T-helper 17 cell (primary cell): Measurements from ENCODE around the gene TUBB2A. TPM values are rescaled to one million over a fixed set of nuclear protein-coding genes. Genes with fewer than 3 reads are reported as not detected.
A peak's percentile ranks its signal among the peaks of the same experiment; 100 is the strongest.
"Not testable (repeated sequence)": the region's sequence is repeated elsewhere in the genome, so short reads cannot be mapped to it uniquely, and the experiment has no call there.

Experiments used
- ATAC-seq: fragments of 150-1000 bp; cut with Tn5 transposase; 2 replicates; pipeline ENCODE4 v1.10.0; 2021; ENCODE audit warnings: mild to moderate bottlenecking, moderate library complexity
- DNase-seq, 3 donors: peaks; one replicate each; pipeline versions ENCODE4 v3.0.0 to v3.0.0-alpha.2; 2020 to 2021
- H3K9me3 ChIP-seq: one replicate; pipeline ENCODE4 v1.7.0; 2013; ENCODE audit warnings: low read length, mild to moderate bottlenecking; ENCODE audit not compliant: control insufficient read depth, poor library complexity, severe bottlenecking
- H3K27ac Mint-ChIP-seq: one replicate; pipeline ENCODE4 v1.8.0; 2022; ENCODE audit warnings: mild to moderate bottlenecking, moderate library complexity, mixed read lengths
- H3K27me3 Mint-ChIP-seq: one replicate; pipeline ENCODE4 v1.8.0; 2022; ENCODE audit warnings: mixed read lengths
- H3K36me3 Mint-ChIP-seq: one replicate; pipeline ENCODE4 v1.8.0; 2022; ENCODE audit warnings: low read depth, mixed read lengths
- H3K4me1 Mint-ChIP-seq: one replicate; pipeline ENCODE4 v1.8.0; 2022; ENCODE audit warnings: mild to moderate bottlenecking, mixed read lengths
- H3K4me3 Mint-ChIP-seq: one replicate; pipeline ENCODE4 v1.8.0; 2022; ENCODE audit warnings: mild to moderate bottlenecking, moderate library complexity, mixed read lengths
- total RNA-seq, 4 donors: library from RNA in 2 of 4; stranded (reverse) in 2 of 4; gene quantifications; one replicate each; pipeline ENCODE4 v1.2.3 and lab custom pipeline; 2022 to 2026

The TUBB2A gene
- total RNA-seq: 10 to 100 TPM; 51.6 to 74.8 TPM
- 9.4 to 89.7 reads per million in 2 donors for total RNA-seq (lab: John Stamatoyannopoulos, UW)

DNA sequence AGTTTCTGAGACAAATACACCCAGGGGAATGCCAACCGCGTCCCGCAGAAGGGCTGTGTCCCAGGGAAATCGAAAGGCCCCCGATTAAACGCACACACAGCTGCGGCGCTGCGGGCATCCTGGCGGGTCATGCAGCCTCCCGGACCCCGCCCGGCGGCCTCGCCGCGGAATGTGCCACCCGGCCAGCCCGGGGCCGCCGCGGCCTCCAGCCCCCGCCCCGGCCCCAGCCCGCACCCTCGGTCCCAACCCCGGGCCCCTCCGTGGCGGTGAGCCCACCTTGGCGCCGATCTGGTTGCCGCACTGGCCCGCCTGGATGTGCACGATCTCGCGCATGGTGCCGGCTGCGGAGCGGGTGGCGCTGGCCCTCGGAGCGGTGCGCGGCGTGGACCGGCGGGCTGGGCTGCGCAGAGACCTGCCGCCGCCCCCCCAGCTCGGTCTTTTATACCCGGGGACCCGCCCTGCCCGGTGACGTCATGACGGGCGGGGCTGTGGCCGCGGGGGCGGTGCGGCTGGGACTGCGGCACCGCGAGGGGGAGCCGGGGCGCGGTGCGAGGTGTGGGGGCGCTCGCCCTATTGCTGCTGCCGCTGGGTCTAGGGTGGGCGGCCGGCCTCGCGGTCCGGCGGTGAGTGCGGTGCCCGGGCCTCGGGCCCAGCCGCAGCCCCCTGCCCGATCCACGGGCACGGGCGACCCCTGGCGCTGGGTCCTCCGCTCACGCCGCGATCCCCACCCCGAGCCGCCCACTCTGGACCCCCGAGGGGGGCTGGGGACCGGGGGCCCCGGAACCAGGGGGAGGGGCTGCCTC lies at the start of gene TUBB2A:
Gene TUBB2A (minus strand): TSS at position 414 of the 803 bp plus-strand sequence. CDS start 81 bp downstream, at position 333.
- peak; percentile 77 for ATAC-seq
- DNase-seq: peak; percentile 87 to 92 (median 88)
- no peaks in the 10 kb centered on the region for H3K9me3 ChIP-seq
- Mint-ChIP-seq H3K36me3 (no peaks in the 10 kb centered on the region), H3K27me3 (no peaks in the 10 kb centered on the region), H3K27ac (peak within 1 kb of the TSS; percentile 93), H3K4me3 (peak within 1 kb of the TSS; percentile 89), H3K4me1 (peaks cover 25% of the 10 kb centered on the region)

DNA sequence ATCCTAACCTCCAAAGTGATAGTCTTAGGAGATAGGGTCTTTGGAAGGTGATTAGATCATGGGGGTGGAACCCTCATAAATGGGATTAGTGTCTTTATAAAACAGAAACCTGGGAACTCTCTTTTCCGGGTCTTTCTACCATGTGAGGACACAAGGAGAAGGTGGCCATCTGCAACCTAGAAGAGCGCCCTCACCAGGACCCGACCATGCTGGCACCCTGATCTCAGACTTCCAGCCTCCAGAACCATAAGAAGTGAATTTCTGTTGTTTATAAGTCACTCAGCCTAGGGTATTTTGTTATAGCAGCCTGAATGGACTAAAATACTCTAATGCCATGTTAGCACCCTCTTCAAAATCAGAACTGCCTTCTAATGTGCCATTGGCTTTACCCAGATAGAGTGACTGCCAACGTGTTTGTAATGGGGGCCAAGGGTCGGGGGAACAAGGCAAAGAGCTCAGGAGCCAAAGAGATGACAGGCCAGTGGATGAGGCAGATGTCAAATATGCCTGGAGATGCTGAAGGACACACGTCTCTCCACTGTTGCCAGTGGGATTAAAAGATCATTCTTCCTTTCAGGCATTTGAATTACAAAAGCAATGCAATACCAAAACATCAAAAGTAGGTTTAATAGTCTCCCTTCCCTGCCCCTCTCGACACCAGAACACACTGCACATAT lies 49.1 kb upstream of the TUBB2A start:
- no peak overlapping the region for H3K4me3 Mint-ChIP-seq
- H3K36me3 Mint-ChIP-seq: peaks cover 2% of the 10 kb centered on the region
- DNase-seq: no peak
- no peak overlapping the region for H3K27ac Mint-ChIP-seq
- no peaks in the 10 kb centered on the region for H3K9me3 ChIP-seq
- peaks cover 22% of the 10 kb centered on the region for H3K27me3 Mint-ChIP-seq
- peaks cover 10% of the 10 kb centered on the region for H3K4me1 Mint-ChIP-seq
- no peak for ATAC-seq

DNA sequence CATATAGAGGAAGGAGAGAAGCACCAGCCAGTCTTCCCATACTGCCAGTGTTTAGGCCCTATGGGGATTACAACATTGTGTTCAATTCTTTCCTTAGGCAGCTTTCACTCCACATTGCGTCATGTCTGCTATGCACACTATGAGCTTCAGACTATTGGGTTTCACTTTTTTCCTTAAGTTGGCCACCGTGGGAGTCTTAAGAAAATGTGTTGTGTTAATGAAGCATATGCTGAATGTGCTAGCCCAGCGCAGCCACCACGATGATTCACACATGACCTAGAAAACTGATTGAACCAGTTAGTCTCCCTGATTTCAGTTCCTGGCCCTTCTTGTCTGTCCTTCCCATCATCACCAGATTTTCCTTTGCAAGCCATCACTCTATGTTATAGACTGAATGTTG lies 48.6 kb upstream of the TUBB2A start:
- Mint-ChIP-seq H3K27me3 (peaks cover 22% of the 10 kb centered on the region), H3K27ac (no peak overlapping the region), H3K4me1 (peaks cover 10% of the 10 kb centered on the region), H3K36me3 (peaks cover 2% of the 10 kb centered on the region), H3K4me3 (no peak overlapping the region)
- DNase-seq (no peak), ATAC-seq (no peak)
- no peaks in the 10 kb centered on the region for H3K9me3 ChIP-seq

DNA sequence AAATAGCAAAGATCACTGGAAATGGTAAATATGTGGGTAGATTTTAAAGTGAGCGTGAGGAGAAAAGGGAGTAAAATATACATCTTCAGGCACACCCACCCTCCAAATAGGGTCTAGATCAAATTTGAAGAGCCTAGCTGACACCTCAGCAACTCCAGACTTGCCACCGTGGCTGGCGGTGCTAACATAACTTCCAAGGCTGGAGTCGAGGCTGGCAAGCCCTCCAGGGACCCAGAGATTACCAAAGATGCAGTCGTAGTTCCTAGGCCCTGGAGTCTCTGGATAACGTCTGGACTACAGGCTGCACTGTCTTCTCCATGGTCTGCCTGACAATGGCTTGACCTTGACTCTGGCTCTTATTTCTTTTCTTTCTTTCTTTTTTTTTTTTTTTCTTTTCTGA lies 47.6 kb upstream of the TUBB2A start:
- peaks cover 22% of the 10 kb centered on the region for H3K27me3 Mint-ChIP-seq
- H3K27ac Mint-ChIP-seq: no peak overlapping the region
- ATAC-seq: no peak

DNA sequence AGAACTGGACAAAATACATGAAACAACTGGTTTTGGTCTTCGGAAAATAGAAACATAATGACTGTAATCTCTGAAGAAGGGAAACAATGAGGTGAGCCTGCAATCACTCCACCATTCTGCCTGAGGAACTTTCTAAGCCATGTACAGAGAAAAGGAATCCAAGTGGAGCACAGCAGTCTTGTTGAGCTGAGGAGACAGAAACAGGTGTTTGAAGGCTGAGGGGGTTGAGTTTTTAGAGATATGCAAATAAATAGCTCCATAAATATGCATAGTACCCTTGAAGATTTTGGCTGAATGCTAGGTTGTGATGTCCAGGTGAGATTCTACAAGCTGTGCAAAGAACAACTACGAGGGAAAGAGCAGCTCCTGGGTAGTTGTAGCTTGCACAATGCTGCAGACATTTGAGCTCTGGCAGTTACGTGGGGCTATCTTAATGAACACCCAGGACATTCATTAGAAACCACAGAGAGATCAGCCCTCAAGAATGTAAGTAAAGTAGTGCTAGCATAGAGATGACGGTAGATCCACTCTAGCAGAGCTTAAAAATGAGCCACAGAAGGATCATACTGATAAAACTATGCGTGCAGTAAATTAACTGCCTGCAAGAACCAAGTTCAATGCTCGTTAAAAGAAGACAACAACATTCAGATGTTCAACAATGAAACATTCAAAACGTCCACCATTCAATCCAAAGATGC lies 45.8 kb upstream of the TUBB2A start:
- H3K27ac Mint-ChIP-seq: no peak overlapping the region
- ATAC-seq (no peak), DNase-seq (no peak)
- peaks cover 26% of the 10 kb centered on the region for H3K27me3 Mint-ChIP-seq
- no peak overlapping the region for H3K4me3 Mint-ChIP-seq
- no peaks in the 10 kb centered on the region for H3K9me3 ChIP-seq
- H3K4me1 Mint-ChIP-seq: no peaks in the 10 kb centered on the region
- peaks cover 2% of the 10 kb centered on the region for H3K36me3 Mint-ChIP-seq

More for the DNA sequence above, 47.6 kb upstream of the TUBB2A start:
- peaks cover 2% of the 10 kb centered on the region for H3K36me3 Mint-ChIP-seq
- no peak overlapping the region for H3K4me3 Mint-ChIP-seq
- DNase-seq: no peak
- H3K9me3 ChIP-seq: no peaks in the 10 kb centered on the region
- H3K4me1 Mint-ChIP-seq: peaks cover 10% of the 10 kb centered on the region

DNA sequence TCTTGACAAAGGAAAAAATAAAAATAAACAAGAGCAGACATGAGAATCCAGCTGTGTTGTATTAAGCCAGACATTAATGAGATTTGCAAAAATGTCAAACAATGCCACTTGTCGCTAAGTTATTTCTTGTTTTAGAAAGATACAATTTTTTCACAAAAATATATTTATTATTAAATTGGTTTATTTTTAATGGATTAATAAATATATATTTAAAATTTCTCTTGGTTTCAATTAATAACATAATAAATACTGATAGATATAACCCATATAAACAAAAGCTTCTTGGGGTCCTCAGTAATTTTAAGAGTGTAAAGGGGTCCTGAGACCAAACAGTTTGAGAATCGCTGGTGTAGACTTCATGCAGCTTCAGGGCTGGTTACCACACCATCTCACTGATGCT lies 44.0 kb upstream of the TUBB2A start:
- no peaks in the 10 kb centered on the region for H3K9me3 ChIP-seq
- Mint-ChIP-seq H3K4me3 (no peak overlapping the region), H3K36me3 (peaks cover 2% of the 10 kb centered on the region), H3K27ac (no peak overlapping the region), H3K27me3 (peaks cover 23% of the 10 kb centered on the region), H3K4me1 (no peaks in the 10 kb centered on the region)
- no peak for DNase-seq
- ATAC-seq: no peak

DNA sequence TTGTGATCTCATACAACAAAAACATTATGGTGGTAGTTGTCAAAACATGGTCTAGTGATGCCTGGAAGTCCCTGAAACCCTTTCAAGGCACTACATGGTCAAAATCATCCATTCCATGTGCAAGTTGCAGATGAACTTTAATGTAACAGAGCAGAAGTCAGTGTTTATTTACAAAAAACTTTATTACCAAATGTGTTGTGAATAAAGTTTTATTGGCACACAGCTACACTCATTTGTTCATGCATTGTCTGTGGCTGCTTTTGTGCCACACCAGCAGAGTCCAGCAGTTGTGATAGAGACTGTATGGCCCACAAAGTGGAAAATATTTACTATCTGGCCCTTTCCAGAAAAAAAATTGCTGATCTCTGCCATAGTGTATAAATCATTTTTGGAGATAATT lies 43.3 kb upstream of the TUBB2A start:
- H3K36me3 Mint-ChIP-seq: peaks cover 2% of the 10 kb centered on the region
- DNase-seq (no peak), ATAC-seq (no peak)
- no peaks in the 10 kb centered on the region for H3K4me1 Mint-ChIP-seq
- no peak overlapping the region for H3K4me3 Mint-ChIP-seq
- no peaks in the 10 kb centered on the region for H3K9me3 ChIP-seq
- no peak overlapping the region for H3K27ac Mint-ChIP-seq
- peaks cover 16% of the 10 kb centered on the region for H3K27me3 Mint-ChIP-seq

DNA sequence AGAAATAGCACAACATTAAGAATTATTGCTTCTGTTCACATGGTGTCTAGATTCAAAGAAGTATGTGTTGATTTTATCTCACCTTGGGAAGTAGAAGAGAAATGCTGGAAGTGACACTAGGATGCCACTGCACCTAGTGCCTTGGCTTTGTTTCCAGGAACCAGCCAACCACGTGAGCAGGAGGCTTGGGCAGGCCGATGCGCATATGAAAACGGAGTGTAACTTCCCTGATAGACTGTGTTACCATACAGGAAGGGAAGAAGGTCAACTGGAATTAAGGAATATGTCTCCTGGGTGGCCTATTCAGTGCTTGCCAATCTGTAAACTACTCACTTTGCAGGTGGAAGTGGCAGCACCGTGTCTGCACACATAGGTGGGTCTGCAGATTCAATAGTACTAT lies 42.0 kb upstream of the TUBB2A start:
- DNase-seq (no peak), ATAC-seq (no peak)
- H3K9me3 ChIP-seq: no peaks in the 10 kb centered on the region
- Mint-ChIP-seq H3K4me1 (no peaks in the 10 kb centered on the region), H3K27ac (no peak overlapping the region), H3K27me3 (peaks cover 16% of the 10 kb centered on the region), H3K36me3 (peaks cover 2% of the 10 kb centered on the region), H3K4me3 (no peak overlapping the region)

DNA sequence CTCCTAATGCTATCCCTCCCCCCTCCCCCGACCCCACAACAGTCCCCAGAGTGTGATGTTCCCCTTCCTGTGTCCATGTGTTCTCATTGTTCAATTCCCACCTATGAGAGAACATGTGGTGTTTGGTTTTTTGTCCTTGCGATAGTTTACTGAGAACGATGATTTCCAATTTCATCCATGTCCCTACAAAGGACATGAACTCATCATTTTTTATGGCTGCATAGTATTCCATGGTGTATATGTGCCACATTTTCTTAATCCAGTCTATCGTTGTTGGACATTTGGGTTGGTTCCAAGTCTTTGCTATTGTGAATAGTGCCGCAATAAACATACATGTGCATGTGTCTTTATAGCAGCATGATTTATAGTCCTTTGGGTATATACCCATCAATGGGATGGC lies 40.4 kb upstream of the TUBB2A start:
- H3K27ac Mint-ChIP-seq, H3K4me1 Mint-ChIP-seq, DNase-seq, H3K36me3 Mint-ChIP-seq, H3K9me3 ChIP-seq, ATAC-seq, H3K4me3 Mint-ChIP-seq, H3K27me3 Mint-ChIP-seq: not testable (repeated sequence)

DNA sequence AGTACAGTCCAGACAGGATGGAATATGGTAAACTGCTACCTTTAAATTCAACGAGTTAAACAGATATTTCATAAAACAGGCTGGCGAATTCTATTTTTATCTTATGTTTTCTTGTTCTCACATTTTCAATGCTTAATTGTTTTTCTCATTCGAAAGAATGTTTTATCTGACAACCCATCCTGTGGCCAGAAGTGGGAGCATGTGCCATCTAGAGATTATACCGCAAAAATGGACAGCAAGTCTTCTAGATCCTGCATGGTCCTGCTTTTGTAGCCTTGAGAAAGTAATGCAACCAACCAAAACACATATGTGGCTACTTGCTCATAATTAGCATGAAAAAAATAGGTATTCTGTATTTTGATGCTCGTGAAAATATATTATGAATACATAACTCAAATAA lies 39.4 kb upstream of the TUBB2A start:
- ATAC-seq: no peak
- DNase-seq: no peak
- Mint-ChIP-seq H3K4me1 (peaks cover 2% of the 10 kb centered on the region), H3K4me3 (no peak overlapping the region), H3K27ac (no peak overlapping the region), H3K36me3 (peaks cover 2% of the 10 kb centered on the region), H3K27me3 (peaks cover 4% of the 10 kb centered on the region)
- H3K9me3 ChIP-seq: no peaks in the 10 kb centered on the region

DNA sequence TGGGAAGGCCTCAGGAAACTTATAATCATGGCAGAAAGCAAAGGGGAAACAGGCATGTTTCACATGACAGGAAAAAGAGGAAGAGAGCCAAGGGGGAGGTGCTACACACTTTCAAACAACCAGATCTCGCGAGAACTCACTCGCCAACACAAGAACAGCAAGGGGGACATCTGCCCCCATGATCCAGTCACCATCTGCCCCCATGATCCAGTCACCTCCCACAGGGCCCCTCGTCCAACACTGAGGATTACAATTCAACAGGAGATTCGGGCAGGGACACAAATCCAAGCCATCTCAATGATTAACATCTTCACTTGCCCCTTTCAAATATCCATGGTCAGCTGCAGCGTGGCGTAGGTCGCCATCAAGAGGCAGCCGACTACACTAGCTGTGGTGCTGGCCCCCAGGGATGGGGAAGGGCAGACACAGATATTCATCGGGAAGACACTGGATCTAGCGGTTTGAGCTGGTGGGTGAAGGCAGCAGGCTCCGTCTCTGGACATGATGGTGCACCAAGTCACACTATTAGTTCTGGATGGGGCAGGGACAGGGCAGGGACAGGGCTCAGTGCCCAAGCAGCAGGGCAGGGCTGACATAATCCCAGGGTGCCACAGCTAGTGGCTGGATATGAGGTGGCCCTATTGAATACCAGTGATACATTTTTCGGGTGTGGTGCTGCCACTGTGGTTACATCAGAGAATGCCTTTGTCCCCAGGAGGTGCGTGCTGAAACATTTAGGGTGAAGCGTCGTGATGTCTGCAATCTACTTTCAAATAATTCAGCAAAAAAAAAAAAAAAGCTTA lies 38.6 kb upstream of the TUBB2A start:
- peaks cover 2% of the 10 kb centered on the region for H3K4me1 Mint-ChIP-seq
- no peak overlapping the region for H3K27ac Mint-ChIP-seq
- ATAC-seq: no peak
- no peak overlapping the region for H3K4me3 Mint-ChIP-seq
- no peak for DNase-seq
- no peaks in the 10 kb centered on the region for H3K9me3 ChIP-seq
- H3K36me3 Mint-ChIP-seq: peaks cover 2% of the 10 kb centered on the region
- peaks cover 4% of the 10 kb centered on the region for H3K27me3 Mint-ChIP-seq

DNA sequence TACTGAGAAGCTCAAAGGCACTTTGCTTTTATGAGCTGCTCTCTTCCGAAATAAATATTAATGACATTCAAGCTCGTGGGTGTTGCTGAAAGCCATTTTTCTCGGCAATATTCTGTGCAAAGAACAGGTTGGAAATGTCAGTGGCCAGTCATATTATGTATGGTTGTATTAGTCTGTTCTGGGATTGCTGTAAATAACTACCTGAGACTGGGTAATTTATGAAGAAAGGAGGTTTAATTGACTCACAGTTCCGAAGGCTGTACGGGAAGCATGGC lies 38.0 kb upstream of the TUBB2A start:
- no peak overlapping the region for H3K27ac Mint-ChIP-seq

More for the DNA sequence above, 38.0 kb upstream of the TUBB2A start:
- no peak for DNase-seq
- no peaks in the 10 kb centered on the region for H3K9me3 ChIP-seq
- no peak overlapping the region for H3K4me3 Mint-ChIP-seq
- no peak for ATAC-seq
- peaks cover 2% of the 10 kb centered on the region for H3K4me1 Mint-ChIP-seq
- H3K27me3 Mint-ChIP-seq: peaks cover 4% of the 10 kb centered on the region
- peaks cover 2% of the 10 kb centered on the region for H3K36me3 Mint-ChIP-seq
